Transverse colon (tissue), 4 donors: ENCODE measurements around the gene TRPM3.

ENCODE experiments used
- POLR2AphosphoS5 ChIP-seq, 3 donors: sonication (generic); formaldehyde crosslinking; IDR thresholded peaks; one replicate each; pipeline ENCODE4 v1.6.1; 2016; ENCODE audit warnings: antibody characterized with exemption in 3 of 3
- TF ChIP-seq, protein P1 (sequence below), 5 experiments: fragments of 200-600 bp in 3 of 5; fragments of 450-650 bp in 2 of 5; sonication (generic) in 3 of 5; IDR thresholded peaks; 1 replicate in 2 of 5; 2 replicates in 3 of 5; pipeline ENCODE4 v1.5.1; 2016 to 2017; ENCODE audit warnings: antibody characterized with exemption in 5 of 5, inconsistent platforms in 3 of 5, mild to moderate bottlenecking in 2 of 5, moderate library complexity in 1 of 5

GRCh38 chr9:70514273-70514672, 607.1 kb downstream of the TRPM3 start:
- TF ChIP-seq, protein P1, sequence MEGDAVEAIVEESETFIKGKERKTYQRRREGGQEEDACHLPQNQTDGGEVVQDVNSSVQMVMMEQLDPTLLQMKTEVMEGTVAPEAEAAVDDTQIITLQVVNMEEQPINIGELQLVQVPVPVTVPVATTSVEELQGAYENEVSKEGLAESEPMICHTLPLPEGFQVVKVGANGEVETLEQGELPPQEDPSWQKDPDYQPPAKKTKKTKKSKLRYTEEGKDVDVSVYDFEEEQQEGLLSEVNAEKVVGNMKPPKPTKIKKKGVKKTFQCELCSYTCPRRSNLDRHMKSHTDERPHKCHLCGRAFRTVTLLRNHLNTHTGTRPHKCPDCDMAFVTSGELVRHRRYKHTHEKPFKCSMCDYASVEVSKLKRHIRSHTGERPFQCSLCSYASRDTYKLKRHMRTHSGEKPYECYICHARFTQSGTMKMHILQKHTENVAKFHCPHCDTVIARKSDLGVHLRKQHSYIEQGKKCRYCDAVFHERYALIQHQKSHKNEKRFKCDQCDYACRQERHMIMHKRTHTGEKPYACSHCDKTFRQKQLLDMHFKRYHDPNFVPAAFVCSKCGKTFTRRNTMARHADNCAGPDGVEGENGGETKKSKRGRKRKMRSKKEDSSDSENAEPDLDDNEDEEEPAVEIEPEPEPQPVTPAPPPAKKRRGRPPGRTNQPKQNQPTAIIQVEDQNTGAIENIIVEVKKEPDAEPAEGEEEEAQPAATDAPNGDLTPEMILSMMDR (IDR thresholded peaks at IDR 0.05) = no peak
- TF ChIP-seq POLR2AphosphoS5 (IDR thresholded peaks at IDR 0.05) = no peak
